Fibroblast of pulmonary artery (primary cell): ENCODE measurements around the gene ADGRG3.

Experiments used
- DNase-seq: peaks from one replicate; pipeline ENCODE4 v3.0.0-alpha.2; 2010; ENCODE audit warnings: low read depth
- H3K4me3 ChIP-seq: replicated peaks from 2 replicates; pipeline ENCODE4 v1.5.1; 2011; ENCODE audit warnings: low read depth, mild to moderate bottlenecking, control low read depth, low read length, moderate library complexity
- CTCF ChIP-seq: IDR thresholded peaks from 2 replicates; pipeline ENCODE4 v1.5.1; 2011; ENCODE audit warnings: mild to moderate bottlenecking, control low read depth, low read length, inconsistent platforms; ENCODE audit errors: missing control alignments

The ADGRG3 gene

GRCh38 chr16:57699899-57700298, 31.8 kb downstream of the ADGRG3 start:
- TF ChIP-seq CTCF, result no peak
- no peak for DNase-seq
- no peak overlapping the region for H3K4me3 ChIP-seq

- no peak for TF ChIP-seq CTCF
- DNase-seq, result no peak
- H3K4me3 ChIP-seq, result no peak overlapping the region
Observed at GRCh38 chr16:57700781-57701551, 32.9 kb downstream of the ADGRG3 start.

- TF ChIP-seq CTCF, result no peak
- no peak for DNase-seq
- no peak overlapping the region for H3K4me3 ChIP-seq
Observed at GRCh38 chr16:57701759-57702371, 33.8 kb downstream of the ADGRG3 start.

GRCh38 chr16:57703416-57704010, 35.4 kb downstream of the ADGRG3 start:
- no peak overlapping the region for H3K4me3 ChIP-seq
- no peak for DNase-seq
- no peak for TF ChIP-seq CTCF

- DNase-seq, result no peak
- H3K4me3 ChIP-seq, result no peak overlapping the region
- no peak for TF ChIP-seq CTCF
Observed at GRCh38 chr16:57704011-57704904, 36.2 kb downstream of the ADGRG3 start.

GRCh38 chr16:57704905-57705852, 37.1 kb downstream of the ADGRG3 start:
- no peak for TF ChIP-seq CTCF
- no peak for DNase-seq
- no peak overlapping the region for H3K4me3 ChIP-seq
